Activated naive CD4-positive, alpha-beta T cell treated with anti-CD3 and anti-CD28 coated beads, Interleukin-2, amount 10 ng/mL, durations not matched to agents 7 days and 5 days (primary cell): ENCODE measurements around the gene POLL.

Experiments used
- CTCF ChIA-PET: fragments of 350-600 bp; sonication (Branson Sonifier 250); formaldehyde crosslinking; loops from one replicate; lab custom pipeline; 2021; ENCODE audit warnings: antibody characterized with exemption; lab: Charles Lee
- DNase-seq: peaks from one replicate; pipeline ENCODE4 v3.0.0-alpha.2; 2020
- H3K27ac Mint-ChIP-seq: one replicate; pipeline ENCODE4 v1.8.0; 2021; ENCODE audit warnings: mild to moderate bottlenecking, moderate library complexity, mixed read lengths
- H3K27me3 Mint-ChIP-seq: one replicate; pipeline ENCODE4 v1.8.0; 2021; ENCODE audit warnings: mild to moderate bottlenecking, mixed read lengths
- H3K36me3 Mint-ChIP-seq: one replicate; pipeline ENCODE4 v1.8.0; 2021; ENCODE audit warnings: mixed read lengths
- H3K4me1 Mint-ChIP-seq: one replicate; pipeline ENCODE4 v1.8.0; 2021; ENCODE audit warnings: mixed read lengths
- H3K4me3 Mint-ChIP-seq: one replicate; pipeline ENCODE4 v1.8.0; 2021; ENCODE audit warnings: mild to moderate bottlenecking, moderate library complexity, mixed read lengths
- H3K9me3 Mint-ChIP-seq: one replicate; pipeline ENCODE4 v1.8.0; 2021; ENCODE audit warnings: mixed read lengths

POLL gene

DNA sequence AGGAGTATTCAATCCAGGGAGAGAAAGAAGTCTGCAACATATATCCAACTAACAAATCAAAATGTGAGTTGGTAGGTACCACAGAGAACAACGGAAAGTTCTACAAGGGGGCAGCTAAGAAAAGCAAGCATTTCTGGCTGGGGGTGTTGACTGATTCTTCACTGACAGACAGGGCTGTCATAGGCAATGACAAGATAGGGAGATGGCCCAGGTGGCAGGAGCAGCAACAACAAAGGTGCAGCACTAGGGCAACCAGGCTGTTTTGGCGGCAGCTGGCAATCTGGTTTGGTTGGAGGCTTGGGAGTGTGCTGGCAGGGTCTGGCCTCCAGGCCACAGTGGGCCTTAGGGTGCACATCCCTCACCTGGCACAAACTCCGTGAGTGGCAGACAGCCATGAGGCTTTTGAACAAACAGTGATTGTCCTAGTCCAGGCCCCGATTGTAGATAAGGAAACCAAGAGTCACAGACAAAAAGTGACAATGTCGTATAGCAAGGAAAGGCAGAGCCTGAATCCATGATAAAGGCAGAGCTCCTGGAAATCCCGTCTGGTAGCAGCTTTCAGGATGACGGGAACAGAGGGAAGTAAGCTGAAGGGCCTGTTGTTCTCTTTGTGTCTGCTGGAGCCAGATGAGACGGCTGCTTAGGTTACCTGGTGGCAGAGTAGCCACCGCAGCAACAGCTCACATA is 28.5 kb upstream of the POLL start:
- peaks cover 15% of the 10 kb centered on the region for H3K36me3 Mint-ChIP-seq
- no peak overlapping the region for H3K27ac Mint-ChIP-seq
- peaks cover 3% of the 10 kb centered on the region for H3K4me1 Mint-ChIP-seq
- H3K9me3 Mint-ChIP-seq, result no peaks in the 10 kb centered on the region
- CTCF ChIA-PET, result interaction anchor here (1.1 to 1.4 kb wide), 3 partner anchors 11 to 14 kb away, joined by 3 to 6 read pairs (median 4); no protein-coding TSS in a partner anchor
- H3K27me3 Mint-ChIP-seq, result no peaks in the 10 kb centered on the region
- no peak for DNase-seq
- H3K4me3 Mint-ChIP-seq, result no peak overlapping the region

DNA sequence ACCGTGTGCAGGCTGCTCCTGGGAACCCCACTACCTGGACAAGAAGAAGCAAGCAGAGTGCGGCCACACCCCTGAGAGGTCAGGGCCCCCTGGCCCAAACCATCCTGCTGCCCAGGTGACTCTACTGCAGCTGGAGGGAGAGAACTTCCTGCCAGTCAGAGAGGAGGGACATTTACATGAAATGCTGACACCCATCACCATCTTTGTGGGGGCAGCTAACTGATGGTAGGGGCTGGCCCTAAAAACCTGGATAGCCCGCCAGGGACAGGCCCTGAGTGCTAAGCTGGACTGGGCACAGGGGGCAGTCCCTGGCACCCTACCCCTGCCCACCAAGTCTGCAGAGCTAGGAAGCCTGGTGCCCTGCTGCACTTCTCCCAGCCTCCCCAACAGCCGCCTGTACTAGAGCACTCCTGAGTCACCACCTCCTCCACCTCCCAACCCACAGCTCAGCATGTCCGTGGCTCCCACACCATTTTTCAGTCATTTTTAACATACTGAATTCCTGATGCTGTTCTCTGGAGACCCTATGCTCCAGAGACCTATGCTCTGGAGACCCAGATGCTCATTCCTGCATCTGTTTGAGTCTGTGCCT is 27.6 kb upstream of the POLL start:
- no peak for DNase-seq
- Mint-ChIP-seq H3K27me3 (no peaks in the 10 kb centered on the region), H3K4me3 (no peak overlapping the region), H3K4me1 (peaks cover 12% of the 10 kb centered on the region), H3K9me3 (no peaks in the 10 kb centered on the region), H3K36me3 (peaks cover 16% of the 10 kb centered on the region), H3K27ac (peak overlapping the region; percentile 45)
- CTCF ChIA-PET, result interaction anchor here (1.1 to 1.4 kb wide), 2 partner anchors 12 to 13 kb away, joined by 3 to 6 read pairs; no protein-coding TSS in a partner anchor

DNA sequence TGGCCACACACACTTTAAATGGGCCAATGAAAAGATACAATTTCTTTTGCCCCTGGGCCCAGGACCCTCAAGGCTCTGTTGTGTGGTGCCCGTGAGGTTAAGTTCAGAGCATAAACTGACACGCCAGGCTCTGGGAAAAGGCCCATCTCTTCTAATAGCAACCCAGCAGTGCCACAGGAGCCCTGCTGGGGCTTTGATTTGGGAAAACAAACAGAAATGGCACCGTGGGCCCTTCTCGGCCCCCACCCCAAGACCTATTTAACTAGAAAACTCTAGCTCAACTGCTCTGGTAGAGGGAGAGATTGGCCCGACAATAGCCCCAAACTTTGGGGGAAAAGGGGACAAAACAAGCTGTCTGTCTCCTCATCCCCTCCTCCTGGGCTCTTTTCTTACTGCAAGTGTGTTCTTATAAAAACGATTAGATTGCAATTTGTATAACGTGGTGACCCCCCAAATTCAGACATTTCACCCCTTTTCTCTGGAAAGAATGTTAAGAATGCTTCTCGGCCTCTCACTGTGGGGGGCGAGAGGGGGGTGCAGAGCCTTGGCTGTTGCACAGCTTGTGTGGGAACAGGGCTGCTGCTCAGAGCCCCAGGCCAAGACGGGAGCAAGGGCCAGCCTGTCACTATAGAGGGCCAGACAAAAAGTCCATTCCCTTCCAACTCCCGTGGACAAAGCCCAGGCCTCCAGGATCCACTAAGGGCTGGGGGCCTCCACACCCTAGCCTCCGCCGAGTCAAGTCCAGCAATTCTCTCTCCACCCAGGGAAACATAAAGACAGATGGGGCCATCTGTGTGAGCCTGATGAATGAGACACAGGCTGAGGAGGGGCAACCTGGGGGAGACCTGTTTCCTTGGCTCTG is 26.8 kb upstream of the POLL start:
- H3K27ac Mint-ChIP-seq, result no peak overlapping the region

DNA sequence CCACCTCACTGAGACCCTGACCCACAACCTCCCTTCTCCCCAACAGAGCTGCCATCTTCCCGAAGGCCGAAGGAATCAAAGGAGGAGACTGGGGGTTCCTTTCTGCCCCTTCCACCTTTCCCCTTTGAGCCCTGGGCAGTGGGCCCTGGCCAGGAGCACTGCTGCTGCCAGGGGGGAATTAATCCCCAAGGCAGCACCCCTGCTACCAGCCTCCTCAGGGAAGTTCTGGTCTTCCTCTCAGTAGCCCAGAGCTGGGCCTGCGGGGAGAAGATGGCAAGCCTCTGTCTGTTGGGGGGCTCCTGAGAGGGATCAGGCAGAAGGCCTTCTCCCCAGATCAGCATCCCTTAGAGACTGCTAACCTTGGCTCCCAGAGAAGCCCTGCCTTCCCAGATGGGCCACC is 25.6 kb upstream of the POLL start:
- Mint-ChIP-seq H3K27ac (no peak overlapping the region), H3K27me3 (no peaks in the 10 kb centered on the region), H3K4me1 (peaks cover 12% of the 10 kb centered on the region), H3K4me3 (no peak overlapping the region), H3K9me3 (no peaks in the 10 kb centered on the region), H3K36me3 (peaks cover 19% of the 10 kb centered on the region)
- no peak for DNase-seq
- CTCF ChIA-PET, result no interaction called here

More for the DNA sequence above, 26.8 kb upstream of the POLL start:
- CTCF ChIA-PET, result no interaction called here
- no peak overlapping the region for H3K4me3 Mint-ChIP-seq
- no peaks in the 10 kb centered on the region for H3K27me3 Mint-ChIP-seq
- no peak for DNase-seq
- H3K9me3 Mint-ChIP-seq, result no peaks in the 10 kb centered on the region
- H3K36me3 Mint-ChIP-seq, result peaks cover 13% of the 10 kb centered on the region
- H3K4me1 Mint-ChIP-seq, result peaks cover 12% of the 10 kb centered on the region

DNA sequence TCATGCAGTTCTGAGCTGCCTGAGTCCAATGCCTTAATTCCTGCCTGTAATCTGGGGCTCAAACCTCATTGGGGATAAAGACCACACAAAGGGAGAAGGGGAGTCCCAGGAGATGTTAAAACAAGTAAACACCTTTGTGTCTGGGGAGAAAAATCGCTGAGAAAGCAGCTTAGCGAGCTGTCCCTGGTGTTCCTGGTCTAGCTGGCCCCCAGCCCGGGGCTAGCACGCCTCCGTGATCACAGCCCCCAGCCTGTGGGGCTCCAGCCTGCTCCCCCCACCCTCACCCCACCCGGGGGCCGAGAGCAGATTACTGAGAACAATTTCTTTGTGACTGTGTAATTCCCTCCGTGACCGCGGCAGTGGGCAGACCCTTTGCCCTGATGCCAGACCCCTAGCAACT is 24.8 kb upstream of the POLL start:
- H3K36me3 Mint-ChIP-seq, result peaks cover 16% of the 10 kb centered on the region
- H3K27ac Mint-ChIP-seq, result no peak overlapping the region
- DNase-seq, result no peak
- H3K4me3 Mint-ChIP-seq, result no peak overlapping the region
- CTCF ChIA-PET, result interaction anchor here (1.1 kb wide), 1 partner anchor 168 kb away, joined by 4 read pairs; no protein-coding TSS in a partner anchor
- no peaks in the 10 kb centered on the region for H3K27me3 Mint-ChIP-seq
- no peaks in the 10 kb centered on the region for H3K9me3 Mint-ChIP-seq
- peaks cover 12% of the 10 kb centered on the region for H3K4me1 Mint-ChIP-seq

DNA sequence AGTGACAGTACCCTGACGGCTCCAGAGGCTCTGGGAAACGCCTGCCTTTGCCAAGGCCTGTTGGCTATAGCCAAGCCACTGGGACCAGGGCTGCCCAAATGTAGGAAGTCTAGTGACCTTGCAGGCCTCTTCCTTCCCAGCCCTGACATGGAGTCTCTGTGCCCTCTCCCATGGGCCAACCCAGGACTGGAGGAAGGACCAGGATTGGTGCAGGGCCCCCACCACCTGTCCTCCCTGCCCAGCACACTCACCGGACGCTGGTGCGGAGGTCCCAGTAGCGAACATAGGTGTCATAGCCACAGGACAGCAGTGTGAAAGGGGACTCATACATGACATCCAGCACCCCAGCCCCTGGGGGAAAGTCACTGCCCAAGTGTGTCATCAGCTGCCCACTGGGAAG is 24.0 kb upstream of the POLL start:
- Mint-ChIP-seq H3K4me3 (no peak overlapping the region), H3K36me3 (peaks cover 16% of the 10 kb centered on the region), H3K9me3 (no peaks in the 10 kb centered on the region), H3K27me3 (no peaks in the 10 kb centered on the region), H3K27ac (no peak overlapping the region), H3K4me1 (peaks cover 12% of the 10 kb centered on the region)
- DNase-seq, result no peak
- CTCF ChIA-PET, result interaction anchor here (1.1 to 1.9 kb wide), 2 partner anchors 9 to 169 kb away, joined by 4 to 8 read pairs; no protein-coding TSS in a partner anchor

DNA sequence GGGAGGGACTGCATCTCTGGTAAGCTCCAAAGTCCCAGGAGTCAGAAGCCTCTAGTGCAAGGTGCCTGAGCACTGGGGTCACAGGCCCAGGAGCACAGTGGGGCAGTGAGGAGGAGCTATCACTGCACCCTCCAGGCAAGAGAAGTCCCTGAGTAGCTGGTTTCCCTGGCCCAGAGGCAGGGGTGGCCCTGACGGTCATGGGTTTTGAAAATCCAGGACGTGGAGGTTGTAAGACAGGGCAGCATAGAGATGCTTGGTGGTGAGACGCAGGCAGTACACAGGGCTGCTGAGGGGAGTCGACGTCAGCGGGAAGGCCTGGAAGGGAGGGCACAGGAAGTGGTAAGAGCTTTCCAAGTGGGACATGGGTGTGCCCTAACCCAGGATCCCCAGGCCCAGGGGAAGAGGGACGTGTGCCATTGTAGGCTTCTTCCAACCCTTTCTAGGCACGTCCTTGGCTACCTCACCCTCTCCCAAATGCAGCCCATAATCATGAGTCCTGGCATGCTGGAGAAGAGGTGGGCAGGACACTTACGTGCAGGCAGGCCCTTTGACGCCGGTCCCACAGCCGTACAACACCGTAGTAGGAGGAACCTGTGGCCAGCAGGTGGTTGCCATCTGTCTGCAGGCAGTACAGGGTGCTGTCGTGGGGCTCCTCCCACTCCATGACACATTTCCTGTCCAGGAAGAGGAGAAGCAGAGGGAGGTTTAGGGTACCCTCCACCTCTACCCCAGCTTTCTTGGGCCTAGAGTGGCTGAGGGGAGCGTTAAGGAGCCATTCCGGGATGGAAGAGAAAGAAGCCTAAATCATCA is 23.2 kb upstream of the POLL start:
- peaks cover 12% of the 10 kb centered on the region for H3K4me1 Mint-ChIP-seq
- peak overlapping the region; percentile 56 for H3K27ac Mint-ChIP-seq

DNA sequence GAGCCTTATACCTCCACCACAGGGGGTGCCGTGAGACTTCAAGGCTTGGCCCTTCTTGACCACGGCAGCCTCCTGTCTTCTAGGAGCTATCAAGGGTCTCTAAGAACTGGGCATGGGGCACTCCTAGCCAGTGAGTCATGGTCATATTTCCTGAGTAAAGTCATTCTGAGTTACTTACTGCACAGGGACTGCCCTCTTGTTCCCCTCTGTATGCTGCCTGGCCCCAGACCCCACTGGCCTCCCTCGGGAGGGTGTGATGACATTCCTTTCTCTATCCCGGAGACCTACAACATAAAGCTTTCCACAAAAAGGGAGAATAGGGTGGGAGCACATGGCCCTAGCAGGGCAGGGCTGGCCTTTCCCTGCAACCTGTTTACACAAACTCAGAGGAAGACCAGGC is 21.4 kb upstream of the POLL start:
- Mint-ChIP-seq H3K4me1 (peaks cover 12% of the 10 kb centered on the region), H3K4me3 (no peak overlapping the region), H3K27ac (no peak overlapping the region), H3K27me3 (no peaks in the 10 kb centered on the region), H3K9me3 (no peaks in the 10 kb centered on the region), H3K36me3 (peaks cover 15% of the 10 kb centered on the region)
- no peak for DNase-seq
- CTCF ChIA-PET, result no interaction called here

More for the DNA sequence above, 23.2 kb upstream of the POLL start:
- H3K4me3 Mint-ChIP-seq, result no peak overlapping the region
- peak; percentile 39 for DNase-seq
- no peaks in the 10 kb centered on the region for H3K27me3 Mint-ChIP-seq
- H3K9me3 Mint-ChIP-seq, result no peaks in the 10 kb centered on the region
- peaks cover 15% of the 10 kb centered on the region for H3K36me3 Mint-ChIP-seq
- CTCF ChIA-PET, result interaction anchor here (1.9 kb wide), 1 partner anchor 9 kb away, joined by 8 read pairs; no protein-coding TSS in a partner anchor

DNA sequence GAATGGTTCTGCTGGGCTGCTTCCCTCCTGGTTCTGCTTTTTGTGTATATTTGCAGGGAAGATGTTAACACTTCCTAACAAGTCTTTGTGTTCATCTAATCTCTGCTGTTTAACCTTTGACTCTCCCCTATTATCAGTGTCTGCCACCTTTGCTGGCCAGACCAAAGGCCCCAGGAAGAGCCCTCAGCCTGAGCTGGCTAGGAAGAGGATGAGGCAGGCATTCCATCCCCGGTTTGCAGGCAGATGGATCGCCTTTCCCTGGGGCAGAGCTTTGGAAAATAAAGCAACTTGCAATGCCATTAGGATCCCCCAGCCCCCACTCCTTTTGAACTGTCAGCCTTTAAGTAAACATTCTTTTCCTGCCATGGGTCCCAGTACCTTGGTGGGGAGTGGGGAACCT is 19.1 kb upstream of the POLL start:
- Mint-ChIP-seq H3K36me3 (peaks cover 15% of the 10 kb centered on the region), H3K4me3 (no peak overlapping the region), H3K9me3 (no peaks in the 10 kb centered on the region), H3K27ac (no peak overlapping the region), H3K4me1 (peaks cover 12% of the 10 kb centered on the region), H3K27me3 (no peaks in the 10 kb centered on the region)
- CTCF ChIA-PET, result interaction anchor here (0.6 to 10.7 kb wide), 2 partner anchors 175 to 196 kb away, joined by 4 to 192 read pairs; partner anchors contain the start of gene NPM3
- no peak for DNase-seq

DNA sequence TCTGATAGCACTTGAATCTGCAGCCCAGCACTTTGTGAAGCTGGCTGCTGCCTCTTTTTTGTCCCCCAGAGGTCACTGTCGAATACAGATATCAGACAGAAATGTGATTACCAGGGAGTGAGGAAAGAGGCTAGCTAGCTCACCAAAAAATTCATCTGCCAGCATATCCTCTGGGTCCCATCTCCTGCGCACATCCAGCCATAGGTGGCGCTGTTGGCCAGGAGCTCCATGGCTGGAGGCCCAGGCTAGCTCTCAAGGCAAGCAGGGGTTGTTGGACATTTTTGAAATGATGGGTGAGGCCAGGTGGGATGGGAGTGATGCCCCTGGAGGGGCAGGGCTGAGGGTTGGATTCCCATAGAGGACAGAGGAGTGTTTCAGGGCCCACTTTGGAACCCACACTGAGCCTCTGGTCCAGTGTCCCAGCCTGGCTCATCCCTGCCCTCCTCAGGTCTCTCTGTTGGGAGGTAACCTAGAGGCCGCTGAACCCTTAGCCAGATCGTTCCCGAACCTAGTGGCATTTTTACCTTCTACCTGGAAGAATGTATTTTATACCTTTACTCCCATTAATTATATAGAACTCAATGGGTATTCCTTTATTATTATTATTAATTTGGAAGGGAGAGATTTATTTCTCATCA is 14.8 kb upstream of the POLL start:
- no peaks in the 10 kb centered on the region for H3K27me3 Mint-ChIP-seq
- DNase-seq, result peak; percentile 87
- H3K4me3 Mint-ChIP-seq, result no peak overlapping the region
- no peaks in the 10 kb centered on the region for H3K4me1 Mint-ChIP-seq
- CTCF ChIA-PET, result interaction anchor here (0.7 to 10.7 kb wide), 22 partner anchors 8 to 512 kb away, joined by 3 to 192 read pairs (median 4); partner anchors contain the start of gene NPM3
- no peak overlapping the region for H3K27ac Mint-ChIP-seq
- peaks cover 2% of the 10 kb centered on the region for H3K36me3 Mint-ChIP-seq
- H3K9me3 Mint-ChIP-seq, result no peaks in the 10 kb centered on the region

DNA sequence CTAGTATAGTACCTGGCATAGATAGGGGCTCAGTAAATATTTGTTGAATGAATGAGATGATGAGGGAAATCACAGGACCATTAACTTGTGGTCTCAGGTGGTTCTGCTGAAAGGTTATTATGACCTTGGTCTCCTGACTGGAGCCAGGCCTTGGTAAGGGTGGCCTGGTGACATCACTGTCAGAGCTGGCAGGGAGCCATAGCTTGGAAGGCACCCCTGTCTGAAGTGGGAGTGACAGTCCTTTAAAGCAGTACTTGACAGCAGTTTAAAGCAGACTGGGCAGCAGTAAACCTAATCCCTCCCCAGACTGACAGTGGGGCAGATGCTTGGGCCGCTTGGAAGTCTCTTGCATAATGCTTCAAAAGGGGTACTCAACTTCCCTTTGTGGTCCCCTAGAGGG is 13.5 kb upstream of the POLL start:
- Mint-ChIP-seq H3K27me3 (no peaks in the 10 kb centered on the region), H3K4me3 (no peak overlapping the region), H3K4me1 (no peaks in the 10 kb centered on the region), H3K27ac (no peak overlapping the region), H3K36me3 (peaks cover 2% of the 10 kb centered on the region), H3K9me3 (no peaks in the 10 kb centered on the region)
- CTCF ChIA-PET, result interaction anchor here (1.3 to 10.7 kb wide), 3 partner anchors 9 to 180 kb away, joined by 3 to 192 read pairs (median 8); partner anchors contain the start of gene NPM3
- DNase-seq, result peak; percentile 16

DNA sequence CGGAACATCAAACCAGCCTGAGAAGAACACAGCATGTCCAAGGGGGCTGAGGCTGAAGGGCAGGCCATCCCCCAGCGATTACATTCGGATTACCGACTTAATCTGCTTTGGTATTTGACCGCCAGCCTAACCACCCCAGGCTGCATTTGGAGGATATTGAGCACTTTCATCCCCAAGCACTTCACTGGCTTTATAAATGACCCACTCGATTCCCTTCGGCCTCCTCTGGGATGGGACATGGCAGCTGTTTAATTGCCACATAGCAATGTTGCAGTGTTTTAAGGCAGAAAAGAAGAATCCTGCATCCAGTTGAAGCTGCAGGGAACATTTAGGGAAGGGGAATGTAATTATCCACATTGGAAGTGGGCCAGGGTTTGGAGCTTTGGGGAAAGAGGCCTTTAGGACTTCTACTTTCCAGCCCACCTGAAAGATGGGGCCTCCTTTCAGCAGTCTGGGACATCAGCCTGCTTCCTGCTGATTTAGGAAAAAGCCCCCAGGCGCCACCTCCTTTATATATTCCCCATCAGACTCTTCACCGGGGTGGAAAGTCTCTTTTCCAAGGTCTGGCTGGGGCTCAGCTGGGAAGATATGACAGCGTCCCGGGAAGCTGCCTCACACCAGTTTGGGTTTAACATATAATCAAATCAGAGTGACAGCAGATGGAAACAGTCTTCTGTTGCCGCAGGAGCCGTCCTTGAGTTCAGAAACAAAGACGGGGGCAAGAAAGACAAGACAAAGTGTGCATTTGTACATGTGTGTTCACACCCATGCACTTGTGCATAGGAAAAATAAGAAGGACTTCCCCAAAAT is 9.2 kb upstream of the POLL start:
- H3K27me3 Mint-ChIP-seq, result no peaks in the 10 kb centered on the region
- no peaks in the 10 kb centered on the region for H3K4me1 Mint-ChIP-seq
- DNase-seq, result no peak
- H3K4me3 Mint-ChIP-seq, result no peak overlapping the region
- no peak overlapping the region for H3K27ac Mint-ChIP-seq
- H3K36me3 Mint-ChIP-seq, result no peaks in the 10 kb centered on the region
- CTCF ChIA-PET, result interaction anchor here (0.7 kb wide), 1 partner anchor 147 kb away, joined by 3 read pairs; no protein-coding TSS in a partner anchor
- no peaks in the 10 kb centered on the region for H3K9me3 Mint-ChIP-seq
